Stimulated activated CD8-positive, alpha-beta memory T cell treated with anti-CD3 and anti-CD28 coated beads, Interleukin-12 subunit alpha, Interleukin-12 subunit beta, amount 100 ng/mL, for 4 hours (primary cell): Measurements from ENCODE around the gene YWHAE.
"Not testable (repeated sequence)": the region's sequence is repeated elsewhere in the genome, so short reads cannot be mapped to it uniquely, and the experiment has no call there.

ENCODE experiments used
- DNase-seq: peaks from one replicate; pipeline ENCODE4 v3.0.0-alpha.2; 2020; ENCODE audit warnings: low read depth

The YWHAE gene

GRCh38 chr17:1399679-1400512 lies at the start of gene YWHAE:
Gene YWHAE, minus strand, starts transcription at chr17:1400222. Its CDS starts 112 bp downstream, at chr17:1400110.
- peak; percentile 95 for DNase-seq

- DNase-seq, result no peak
These were observed 49.5 kb upstream of the YWHAE start for GRCh38 chr17:1449412-1449967.

- DNase-seq, result no peak
These were observed 47.0 kb upstream of the YWHAE start for GRCh38 chr17:1447052-1447451.

GRCh38 chr17:1446201-1446600 lies 46.2 kb upstream of the YWHAE start:
- DNase-seq, result no peak

GRCh38 chr17:1445695-1446094 lies 45.7 kb upstream of the YWHAE start:
- DNase-seq, result not testable (repeated sequence)

- not testable (repeated sequence) for DNase-seq
These were observed 42.7 kb upstream of the YWHAE start for GRCh38 chr17:1442721-1443120.

- no peak for DNase-seq
These were observed 42.2 kb upstream of the YWHAE start for GRCh38 chr17:1442187-1442586.

- DNase-seq, result no peak
These were observed 40.9 kb upstream of the YWHAE start for GRCh38 chr17:1440921-1441320.

- DNase-seq, result no peak
These were observed 38.6 kb upstream of the YWHAE start for GRCh38 chr17:1438593-1439083.

GRCh38 chr17:1435326-1435725 lies 35.3 kb upstream of the YWHAE start:
- no peak for DNase-seq

GRCh38 chr17:1434150-1434549 lies 34.1 kb upstream of the YWHAE start:
- no peak for DNase-seq

- no peak for DNase-seq
These were observed 31.6 kb upstream of the YWHAE start for GRCh38 chr17:1431631-1432104.

GRCh38 chr17:1423456-1424135 lies 23.6 kb upstream of the YWHAE start:
- no peak for DNase-seq

- no peak for DNase-seq
These were observed 22.9 kb upstream of the YWHAE start for GRCh38 chr17:1422885-1423284.

GRCh38 chr17:1421470-1421869 lies 21.4 kb upstream of the YWHAE start:
- no peak for DNase-seq

- DNase-seq, result no peak
These were observed 21.0 kb upstream of the YWHAE start for GRCh38 chr17:1420981-1421380.

GRCh38 chr17:1420163-1420562 lies 20.1 kb upstream of the YWHAE start:
- no peak for DNase-seq

- not testable (repeated sequence) for DNase-seq
These were observed 18.5 kb upstream of the YWHAE start for GRCh38 chr17:1418476-1418875.

GRCh38 chr17:1416414-1416813 lies 16.4 kb upstream of the YWHAE start:
- DNase-seq, result no peak

GRCh38 chr17:1414634-1415033 lies 14.6 kb upstream of the YWHAE start:
- no peak for DNase-seq

GRCh38 chr17:1414001-1414574 lies 14.1 kb upstream of the YWHAE start:
- DNase-seq, result no peak

- no peak for DNase-seq
These were observed 13.3 kb upstream of the YWHAE start for GRCh38 chr17:1413281-1413791.
